ENCODE results near the gene ODAD3.
"Not testable (repeated sequence)": the region's sequence is repeated elsewhere in the genome, so short reads cannot be mapped to it uniquely, and the experiment has no call there.

ODAD3 gene

DNA sequence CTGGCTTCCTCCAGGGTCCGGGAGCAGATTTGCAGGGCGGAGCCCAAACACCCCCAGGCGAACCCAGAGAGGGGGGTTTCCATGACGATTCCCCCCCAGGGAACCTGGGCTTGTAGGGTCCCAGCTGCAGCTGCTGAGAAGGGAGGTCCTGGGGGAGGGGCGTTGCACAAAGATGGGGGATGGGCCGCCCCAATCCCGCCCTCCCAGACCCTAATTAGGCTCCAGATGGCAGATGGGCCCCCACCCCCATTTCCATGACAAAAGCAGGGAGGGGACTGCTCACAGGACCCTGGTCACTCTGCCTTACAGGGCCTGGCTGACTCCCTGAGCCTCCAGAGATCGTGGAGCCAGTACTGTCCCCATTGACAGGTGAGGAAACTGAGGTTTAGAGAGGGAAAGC lies 30.7 kb upstream of the ODAD3 start:
- DNase-seq (ENCODE audit: extremely low read depth, low read depth) = no peak
- TF ChIP-seq, protein P1, sequence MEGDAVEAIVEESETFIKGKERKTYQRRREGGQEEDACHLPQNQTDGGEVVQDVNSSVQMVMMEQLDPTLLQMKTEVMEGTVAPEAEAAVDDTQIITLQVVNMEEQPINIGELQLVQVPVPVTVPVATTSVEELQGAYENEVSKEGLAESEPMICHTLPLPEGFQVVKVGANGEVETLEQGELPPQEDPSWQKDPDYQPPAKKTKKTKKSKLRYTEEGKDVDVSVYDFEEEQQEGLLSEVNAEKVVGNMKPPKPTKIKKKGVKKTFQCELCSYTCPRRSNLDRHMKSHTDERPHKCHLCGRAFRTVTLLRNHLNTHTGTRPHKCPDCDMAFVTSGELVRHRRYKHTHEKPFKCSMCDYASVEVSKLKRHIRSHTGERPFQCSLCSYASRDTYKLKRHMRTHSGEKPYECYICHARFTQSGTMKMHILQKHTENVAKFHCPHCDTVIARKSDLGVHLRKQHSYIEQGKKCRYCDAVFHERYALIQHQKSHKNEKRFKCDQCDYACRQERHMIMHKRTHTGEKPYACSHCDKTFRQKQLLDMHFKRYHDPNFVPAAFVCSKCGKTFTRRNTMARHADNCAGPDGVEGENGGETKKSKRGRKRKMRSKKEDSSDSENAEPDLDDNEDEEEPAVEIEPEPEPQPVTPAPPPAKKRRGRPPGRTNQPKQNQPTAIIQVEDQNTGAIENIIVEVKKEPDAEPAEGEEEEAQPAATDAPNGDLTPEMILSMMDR (IDR thresholded peaks at IDR 0.05; ENCODE audit: low read depth, low read length) = no peak

DNA sequence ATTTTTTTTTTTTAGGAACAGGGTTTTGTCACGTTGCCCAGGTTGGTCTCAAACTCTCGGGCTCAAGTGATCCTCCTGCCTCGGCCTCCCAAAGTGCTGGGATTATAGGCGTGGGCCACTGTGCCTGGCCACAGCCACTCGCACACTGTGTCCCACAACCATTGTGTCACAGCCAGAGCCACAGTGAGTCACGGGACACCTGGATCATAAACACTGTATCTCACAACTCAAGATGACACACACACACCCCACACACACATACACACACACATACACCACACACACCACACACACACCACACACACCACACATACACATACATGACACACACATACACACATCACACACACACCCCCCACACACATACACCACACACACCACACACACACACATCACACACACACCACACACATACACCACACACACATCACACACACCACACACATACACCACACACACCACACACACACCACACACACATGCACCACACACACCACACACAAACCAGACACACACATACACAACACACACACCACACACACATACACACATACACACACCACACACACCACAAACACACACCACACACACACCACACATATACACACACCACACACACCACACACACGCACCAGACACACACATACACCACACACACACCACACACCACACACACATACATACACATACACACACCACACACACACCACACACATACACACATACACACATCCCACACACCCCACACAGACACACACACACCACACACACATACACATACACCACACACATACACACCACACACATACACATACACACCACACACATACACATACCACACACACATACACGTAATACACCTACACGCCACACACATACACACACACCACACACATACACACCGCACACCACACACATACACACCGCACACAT lies 29.7 kb upstream of the ODAD3 start:
- no peak for DNase-seq (ENCODE audit: extremely low read depth, low read depth)
- TF ChIP-seq, protein P1 (IDR thresholded peaks at IDR 0.05; ENCODE audit: low read depth, low read length) = no peak

DNA sequence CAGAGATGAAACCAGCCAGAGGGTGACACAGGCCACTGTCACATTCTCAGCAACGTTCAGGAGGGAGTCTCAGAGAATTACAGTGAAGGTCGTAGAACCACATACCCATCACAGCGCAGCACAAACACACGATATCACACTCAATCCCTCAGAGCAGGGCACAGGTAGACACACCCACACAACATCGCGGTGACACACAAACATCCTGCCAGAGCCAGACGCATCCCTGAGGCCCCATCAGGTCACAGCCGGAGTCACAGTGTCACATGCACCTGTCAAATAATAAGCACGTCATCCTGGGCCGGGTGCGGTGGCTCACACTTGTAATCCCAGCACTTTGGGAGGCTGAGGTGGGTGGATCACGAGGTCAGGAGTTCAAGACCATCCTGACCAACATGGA lies 28.5 kb upstream of the ODAD3 start:
- TF ChIP-seq, protein P1 (IDR thresholded peaks at IDR 0.05; ENCODE audit: low read depth, low read length) = no peak
- DNase-seq (ENCODE audit: extremely low read depth, low read depth) = no peak

DNA sequence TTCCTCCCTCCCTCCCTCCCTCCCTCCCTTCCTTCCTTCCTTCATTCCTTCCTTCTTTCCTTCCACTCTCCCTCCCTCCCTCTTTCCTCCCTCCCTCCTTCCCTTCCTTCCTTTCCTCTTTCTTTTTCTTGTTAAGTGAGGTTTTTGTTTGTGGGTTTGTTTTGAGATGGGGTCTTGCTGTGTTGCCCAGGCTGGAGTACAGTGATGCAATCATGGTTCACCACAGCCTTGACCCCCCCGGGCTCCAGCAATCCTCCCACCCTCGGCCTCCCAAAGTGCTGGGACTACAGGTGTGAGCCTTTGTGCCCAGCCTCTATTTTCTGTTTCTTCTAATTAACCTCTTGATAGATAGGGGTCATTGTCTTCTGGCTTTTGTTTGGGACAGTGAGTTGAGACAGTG lies 26.5 kb upstream of the ODAD3 start:
- DNase-seq (ENCODE audit: extremely low read depth, low read depth) = no peak
- TF ChIP-seq, protein P1 (IDR thresholded peaks at IDR 0.05; ENCODE audit: low read depth, low read length) = no peak

DNA sequence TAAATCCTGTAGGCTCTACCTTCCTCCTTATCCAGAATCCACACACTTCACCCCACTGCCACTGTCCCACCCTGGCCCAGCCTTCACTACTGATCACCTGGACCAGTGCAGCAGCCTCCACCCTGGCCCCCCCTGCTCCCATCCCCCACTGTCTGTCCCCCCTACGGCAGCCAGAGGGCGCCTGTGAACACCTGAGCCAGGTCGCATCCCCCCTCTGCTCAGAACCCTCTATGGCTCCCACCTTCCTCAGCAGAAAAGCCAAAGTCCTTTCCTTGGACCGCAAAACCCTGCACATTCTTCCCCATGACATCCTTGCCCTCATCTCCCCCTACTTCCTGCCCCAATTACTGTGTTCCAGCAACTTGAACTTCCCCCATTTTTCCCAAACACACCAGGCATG lies 25.3 kb upstream of the ODAD3 start:
- TF ChIP-seq, protein P1 (IDR thresholded peaks at IDR 0.05; ENCODE audit: low read depth, low read length) = peak; percentile 16
- DNase-seq (ENCODE audit: extremely low read depth, low read depth) = no peak

DNA sequence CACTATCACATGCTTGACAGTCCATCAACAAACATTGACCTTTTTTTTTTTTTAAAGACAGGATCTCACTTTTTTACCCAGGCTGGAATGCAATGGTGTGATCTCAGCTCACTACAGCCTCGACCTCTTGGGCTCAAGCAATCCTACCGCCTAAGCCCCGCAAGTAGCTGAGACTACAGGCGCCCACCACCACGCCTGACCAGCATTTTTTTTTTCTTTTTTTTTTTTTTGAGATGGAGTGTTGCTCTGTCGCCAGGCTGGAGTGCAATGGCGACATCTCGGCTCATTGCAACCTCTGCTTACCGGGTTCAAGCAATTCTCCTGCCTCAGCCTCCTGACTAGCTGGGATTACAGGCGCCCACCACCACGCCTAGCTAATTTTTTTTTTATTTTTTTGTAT lies 24.0 kb upstream of the ODAD3 start:
- not testable (repeated sequence) for DNase-seq (ENCODE audit: extremely low read depth, low read depth)

DNA sequence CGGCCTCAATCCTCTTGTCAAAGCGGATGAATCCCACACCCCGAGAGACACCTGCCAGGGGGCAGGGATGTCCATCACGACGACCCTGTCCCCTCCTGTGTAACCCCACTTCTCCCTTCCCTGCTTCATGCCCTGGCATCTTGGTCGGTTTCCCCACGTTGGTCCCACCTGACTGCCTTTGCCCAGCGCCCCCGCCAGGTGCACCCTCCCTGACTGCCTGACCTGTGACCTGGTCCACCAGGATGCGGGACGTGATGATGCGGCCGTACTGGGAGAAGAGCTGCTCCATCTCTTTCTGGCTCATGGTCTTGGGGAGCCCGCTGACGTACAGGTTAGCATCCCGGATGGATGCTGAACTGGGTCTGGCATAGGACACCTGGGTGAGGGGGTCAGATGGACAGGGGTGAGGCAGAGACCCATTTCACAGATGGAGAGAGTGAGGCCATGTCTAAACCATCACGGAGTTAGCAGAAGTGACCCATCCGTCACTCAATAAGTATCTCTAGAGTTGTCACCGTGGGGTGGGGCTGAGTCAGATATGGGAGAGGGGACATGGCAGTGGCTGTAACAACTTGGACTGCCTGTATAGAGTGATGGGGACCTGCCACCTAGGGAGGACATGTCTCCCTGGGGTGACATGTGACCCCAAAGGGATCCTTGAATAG lies 23.4 kb upstream of the ODAD3 start:
- TF ChIP-seq, protein P1 (IDR thresholded peaks at IDR 0.05; ENCODE audit: low read depth, low read length) = no peak
- DNase-seq (ENCODE audit: extremely low read depth, low read depth) = no peak
